NCI-H187 treated with DMSO at 0.1 percent for 48 hours (cell line): ENCODE data around the gene LTBP4.
"Not testable (repeated sequence)": the region's sequence is repeated elsewhere in the genome, so short reads cannot be mapped to it uniquely, and the experiment has no call there.

ENCODE experiments used
- DNase-seq: peaks from one replicate; lab custom pipeline; 2025; lab: John Stamatoyannopoulos, UW

Gene LTBP4

GRCh38 chr19:40611900-40612698, 10.9 kb downstream of the LTBP4 start:
- DNase-seq = no peak

DNA sequence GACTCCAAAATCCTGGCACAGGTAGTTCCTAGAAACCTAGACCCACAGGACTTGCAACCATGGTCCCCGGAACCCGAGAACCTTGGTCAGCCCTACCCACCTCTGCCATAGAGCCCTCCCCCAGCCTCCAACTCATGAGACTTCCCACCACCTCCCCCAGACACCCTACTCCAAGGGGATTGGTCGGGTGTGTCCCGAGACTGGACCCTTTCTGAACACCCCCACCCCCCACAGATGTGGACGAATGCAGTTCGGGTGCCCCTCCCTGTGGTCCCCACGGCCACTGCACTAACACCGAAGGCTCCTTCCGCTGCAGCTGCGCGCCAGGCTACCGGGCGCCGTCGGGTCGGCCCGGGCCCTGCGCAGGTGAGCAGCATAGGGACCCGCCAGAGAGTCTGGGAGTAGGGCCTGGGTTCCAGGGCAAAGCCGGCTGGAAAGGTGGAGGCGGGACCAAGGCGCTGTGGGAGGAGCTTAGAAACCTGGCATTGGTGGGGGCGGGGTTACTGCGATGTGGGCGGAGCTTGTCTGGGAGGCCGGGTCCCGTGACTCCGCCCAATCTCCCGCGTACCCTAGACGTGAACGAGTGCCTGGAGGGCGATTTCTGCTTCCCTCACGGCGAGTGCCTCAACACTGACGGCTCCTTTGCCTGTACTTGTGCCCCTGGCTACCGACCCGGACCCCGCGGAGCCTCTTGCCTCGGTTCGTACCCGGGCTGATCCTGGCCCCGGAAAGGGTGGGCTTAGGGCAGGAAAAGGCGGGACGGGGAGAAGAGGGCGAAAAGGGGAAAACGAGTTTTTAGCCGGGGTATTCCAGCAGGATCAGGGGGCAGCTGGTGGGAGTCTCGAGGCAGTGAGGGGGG, 11.9 kb downstream of the LTBP4 start:
- DNase-seq = no peak

DNA sequence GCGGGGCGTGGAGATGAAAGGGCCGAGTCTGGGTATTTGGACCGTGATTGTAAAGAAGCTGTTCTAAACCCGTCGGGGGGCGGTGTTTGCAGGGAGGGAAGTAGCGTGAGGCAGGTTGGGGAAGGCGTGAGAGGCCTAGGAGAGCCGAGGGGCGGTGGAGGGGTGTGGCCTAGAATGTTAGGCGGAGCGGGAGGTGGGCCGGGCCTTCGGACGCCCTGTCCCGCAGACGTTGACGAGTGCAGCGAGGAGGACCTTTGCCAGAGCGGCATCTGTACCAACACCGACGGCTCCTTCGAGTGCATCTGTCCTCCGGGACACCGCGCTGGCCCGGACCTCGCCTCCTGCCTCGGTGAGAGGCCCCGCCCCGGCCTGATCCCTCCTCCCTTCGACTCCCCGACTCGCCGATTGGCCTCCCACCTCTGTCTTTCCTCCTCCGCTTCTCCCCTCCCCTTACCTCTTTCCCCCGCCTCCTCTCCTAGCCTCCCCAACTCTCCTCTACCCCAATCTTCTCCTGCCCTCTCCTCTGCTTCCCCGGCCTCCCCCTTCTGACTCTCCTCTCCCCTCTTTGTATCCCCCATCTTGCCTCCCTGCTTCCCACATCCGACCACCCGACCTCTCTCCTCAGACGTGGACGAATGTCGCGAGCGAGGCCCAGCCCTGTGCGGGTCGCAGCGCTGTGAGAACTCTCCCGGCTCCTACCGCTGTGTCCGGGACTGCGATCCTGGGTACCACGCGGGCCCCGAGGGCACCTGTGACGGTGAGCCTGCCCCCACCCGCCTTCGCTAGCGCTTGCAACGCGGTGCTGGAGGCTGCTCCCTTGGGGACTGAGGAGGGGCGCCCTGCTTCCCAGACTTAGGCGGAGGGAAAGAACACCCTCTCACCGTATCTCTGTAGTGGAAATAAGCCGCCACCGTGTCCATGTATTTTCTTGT, 12.8 kb downstream of the LTBP4 start:
- peak; percentile 74 for DNase-seq

DNA sequence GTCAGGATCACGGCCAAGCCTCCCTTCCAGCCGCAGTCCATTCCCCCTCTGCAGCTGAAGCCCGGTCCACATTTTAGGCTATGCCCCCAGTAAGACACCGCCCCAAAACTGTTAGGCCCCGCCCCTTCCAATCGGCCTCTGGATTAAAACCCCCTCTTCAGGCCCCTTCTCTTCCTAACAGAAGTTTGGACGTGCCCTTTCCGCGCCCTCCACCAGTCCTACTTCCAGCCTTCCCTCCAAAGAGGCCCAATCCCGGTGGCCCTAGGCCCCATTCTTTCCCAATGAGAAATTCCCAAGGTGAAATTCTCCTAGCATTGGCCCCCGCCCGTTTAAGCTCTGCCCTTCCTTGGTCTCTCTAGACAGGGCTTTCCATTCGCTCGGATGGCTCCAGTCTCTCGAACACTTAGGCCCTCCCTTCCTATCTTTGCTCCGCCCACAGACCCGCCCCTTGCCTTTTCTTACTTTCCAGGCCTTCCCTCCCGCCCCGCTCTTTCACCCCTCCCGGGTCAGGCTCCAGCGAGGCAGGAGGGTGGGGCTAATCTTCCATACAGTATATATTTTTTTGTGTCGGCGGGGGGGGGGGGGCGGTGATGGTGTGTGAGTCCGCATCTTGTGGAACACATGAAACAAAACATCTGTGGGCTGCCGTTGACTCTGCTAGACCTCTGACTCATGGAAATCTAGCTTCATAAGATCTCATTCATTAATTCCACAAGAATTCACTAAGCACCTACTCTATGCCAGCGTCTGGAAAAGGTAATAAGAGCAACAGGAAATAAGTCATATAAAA, 13.6 kb downstream of the LTBP4 start:
- DNase-seq = peak; percentile 69

GRCh38 chr19:40616178-40616577, 15.0 kb downstream of the LTBP4 start:
- DNase-seq = no peak

GRCh38 chr19:40616941-40617340, 15.8 kb downstream of the LTBP4 start:
- DNase-seq = no peak

GRCh38 chr19:40617961-40618360, 16.8 kb downstream of the LTBP4 start:
- DNase-seq = no peak

DNA sequence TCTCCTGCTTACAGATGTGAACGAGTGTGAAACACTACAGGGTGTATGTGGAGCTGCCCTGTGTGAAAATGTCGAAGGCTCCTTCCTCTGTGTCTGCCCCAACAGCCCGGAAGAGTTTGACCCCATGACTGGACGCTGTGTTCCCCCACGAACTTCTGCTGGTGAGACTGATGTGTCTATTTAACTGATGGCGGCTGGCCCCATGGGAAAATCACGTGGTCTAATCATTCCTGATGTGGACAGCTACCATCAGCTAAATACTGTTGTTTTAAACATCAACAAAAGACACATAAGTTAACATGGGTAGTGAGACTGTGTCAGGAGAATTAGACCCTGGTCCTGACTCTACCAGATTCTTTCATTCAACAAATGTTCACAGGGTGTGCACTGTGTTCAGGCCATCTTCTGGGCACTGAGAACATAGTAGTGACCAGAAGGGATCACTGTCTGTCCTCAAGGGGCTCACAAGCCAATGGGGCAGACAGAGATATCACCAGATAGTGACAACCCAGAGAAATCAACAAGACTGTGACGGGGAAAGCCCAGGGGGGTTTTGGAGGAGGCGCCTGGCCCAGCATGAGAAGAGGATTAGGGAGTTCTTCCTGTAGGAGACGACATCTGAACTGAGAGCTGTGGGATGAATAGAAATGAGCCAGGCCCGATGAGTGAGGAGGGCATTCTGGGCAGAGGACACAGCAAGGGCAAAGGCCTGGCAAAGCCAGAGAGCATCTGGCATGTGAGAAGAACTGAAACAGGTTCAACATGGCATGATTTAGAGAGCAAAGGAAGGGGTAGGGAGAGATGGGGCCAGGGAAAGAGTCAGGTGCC, 18.4 kb downstream of the LTBP4 start:
- no peak for DNase-seq

DNA sequence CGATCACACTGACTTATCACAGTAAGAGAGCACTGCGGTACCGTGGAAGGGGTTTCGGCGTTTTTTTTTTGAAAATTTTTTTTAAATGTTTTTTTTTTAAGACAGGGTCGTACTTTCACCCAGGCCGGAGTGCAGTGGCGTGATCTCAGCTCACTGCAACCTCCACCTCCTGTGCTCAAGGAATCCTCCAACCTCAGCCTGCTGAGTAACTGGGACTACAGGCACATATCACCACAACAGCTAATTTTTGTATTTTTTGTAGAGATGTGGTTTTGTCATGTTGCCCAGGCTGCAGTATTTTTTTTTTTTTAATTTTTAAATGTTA, 19.0 kb downstream of the LTBP4 start:
- no peak for DNase-seq

- no peak for DNase-seq
Observed at GRCh38 chr19:40621283-40621682, 20.1 kb downstream of the LTBP4 start.

DNA sequence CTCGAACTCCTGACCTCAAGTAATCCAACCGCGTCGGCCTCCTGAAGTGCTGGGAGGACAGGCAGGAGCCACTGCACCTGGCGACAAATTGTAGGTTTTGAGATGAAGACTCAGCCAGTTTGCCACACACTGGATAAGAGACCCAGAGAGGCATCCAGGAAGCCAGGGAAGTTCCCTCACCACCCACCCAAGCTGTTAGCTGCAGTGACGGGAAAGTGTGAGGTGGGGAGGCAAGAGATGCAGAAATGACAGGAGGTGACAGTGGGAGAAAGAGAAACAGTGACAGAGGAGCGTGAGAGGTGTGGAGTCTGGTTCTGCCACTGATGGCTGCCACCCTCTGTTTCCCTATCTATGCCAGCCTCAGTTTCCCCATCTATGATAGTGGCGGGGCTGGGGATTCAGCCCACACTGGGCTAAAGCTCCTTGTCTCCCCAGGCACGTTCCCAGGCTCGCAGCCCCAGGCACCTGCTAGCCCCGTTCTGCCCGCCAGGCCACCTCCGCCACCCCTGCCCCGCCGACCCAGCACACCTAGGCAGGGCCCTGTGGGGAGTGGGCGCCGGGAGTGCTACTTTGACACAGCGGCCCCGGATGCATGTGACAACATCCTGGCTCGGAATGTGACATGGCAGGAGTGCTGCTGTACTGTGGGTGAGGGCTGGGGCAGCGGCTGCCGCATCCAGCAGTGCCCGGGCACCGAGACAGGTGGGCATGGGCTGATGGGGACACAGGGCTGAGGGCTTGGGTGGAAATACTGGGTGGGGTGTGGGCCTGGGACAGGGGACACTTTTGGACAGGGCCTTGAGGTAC, 21.0 kb downstream of the LTBP4 start:
- DNase-seq = no peak

- DNase-seq = no peak
Observed at GRCh38 chr19:40622773-40623075, 21.6 kb downstream of the LTBP4 start.

GRCh38 chr19:40623403-40624251, 22.5 kb downstream of the LTBP4 start:
- peak; percentile 86 for DNase-seq

DNA sequence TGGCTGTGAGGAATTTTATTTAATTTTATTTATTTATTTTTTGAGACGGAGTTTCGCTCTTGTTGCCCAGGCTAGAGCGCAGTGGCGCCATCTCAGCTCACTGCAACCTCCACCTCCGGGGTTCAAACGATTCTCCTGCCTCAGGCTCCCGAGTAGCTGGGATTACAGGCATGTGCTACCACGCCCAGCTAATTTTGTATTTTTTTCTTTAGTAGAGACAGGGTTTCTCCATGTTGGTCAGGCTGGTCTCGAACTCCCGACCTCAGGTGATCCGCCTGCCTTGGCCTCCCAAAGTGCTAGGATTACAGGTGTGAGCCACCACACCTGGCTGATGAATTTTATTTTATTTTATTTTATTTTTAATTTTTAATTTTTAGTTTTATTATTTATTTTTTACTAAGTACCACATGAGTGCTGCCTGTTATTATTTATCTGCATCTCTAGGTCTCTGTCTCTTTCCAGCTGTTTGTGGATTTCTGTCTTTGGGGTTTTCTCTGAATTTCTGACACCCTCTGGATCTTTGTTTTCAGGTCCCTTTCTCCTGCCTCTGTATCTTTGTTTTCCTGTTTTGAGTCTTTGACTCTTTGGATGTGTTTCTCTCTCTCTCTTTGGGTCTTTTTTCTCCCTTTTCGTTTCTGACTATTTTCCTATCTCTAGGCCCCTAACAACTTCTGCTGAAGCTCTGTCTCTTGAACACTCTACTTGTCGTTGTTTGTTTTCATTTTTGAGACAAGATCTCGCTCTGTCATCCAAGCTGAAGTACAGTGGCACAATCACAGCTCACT, 23.4 kb downstream of the LTBP4 start:
- DNase-seq = not testable (repeated sequence)

DNA sequence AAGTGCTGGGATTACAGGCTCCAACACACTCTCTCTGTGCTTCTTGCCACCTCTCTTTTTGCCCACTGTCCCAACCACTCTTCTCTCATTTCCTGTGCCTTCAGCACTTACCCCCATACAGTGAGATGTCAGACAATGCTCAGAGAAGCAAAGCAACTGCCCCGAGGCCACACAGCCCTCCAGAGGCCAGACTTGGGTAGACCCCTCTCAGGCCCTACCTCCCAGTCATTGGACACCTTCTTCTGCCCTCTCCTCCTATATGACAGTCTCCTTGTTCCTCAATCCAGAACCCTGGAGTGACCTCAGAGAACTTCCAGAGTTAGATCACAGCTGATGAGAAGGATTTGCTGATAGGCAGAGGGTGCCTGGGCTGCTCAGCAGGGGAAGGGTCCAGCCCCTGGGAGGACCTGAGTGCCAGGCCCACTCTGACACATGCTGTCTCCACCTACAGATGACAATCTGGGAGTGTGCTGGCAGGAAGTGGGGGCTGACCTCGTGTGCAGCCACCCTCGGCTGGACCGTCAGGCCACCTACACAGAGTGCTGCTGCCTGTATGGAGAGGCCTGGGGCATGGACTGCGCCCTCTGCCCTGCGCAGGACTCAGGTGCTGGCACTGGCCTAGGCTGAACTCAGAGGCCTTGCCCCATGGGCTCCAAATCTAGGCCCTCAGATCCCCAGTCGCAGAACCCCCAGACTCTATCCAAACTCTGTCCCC, 24.4 kb downstream of the LTBP4 start:
- DNase-seq = no peak

- no peak for DNase-seq
Observed at GRCh38 chr19:40626918-40627317, 25.7 kb downstream of the LTBP4 start.

- DNase-seq = no peak
Observed at GRCh38 chr19:40627486-40628279, 26.5 kb downstream of the LTBP4 start.
